OCI-M2 (cell line): ENCODE results near the gene KLHL2.
"Not testable (repeated sequence)": the region's sequence is repeated elsewhere in the genome, so short reads cannot be mapped to it uniquely, and the experiment has no call there.

Experiments used
- DNase-seq: peaks from one replicate; lab custom pipeline; 2025; ENCODE audit not compliant: unreplicated experiment; lab: John Stamatoyannopoulos, UW

KLHL2 gene

GRCh38 chr4:165207431-165208220 lies at the start of gene KLHL2:
TSS of gene KLHL2 (plus strand) at chr4:165207561. CDS start at chr4:165207877, 316 bp downstream.
- no peak for DNase-seq

DNA sequence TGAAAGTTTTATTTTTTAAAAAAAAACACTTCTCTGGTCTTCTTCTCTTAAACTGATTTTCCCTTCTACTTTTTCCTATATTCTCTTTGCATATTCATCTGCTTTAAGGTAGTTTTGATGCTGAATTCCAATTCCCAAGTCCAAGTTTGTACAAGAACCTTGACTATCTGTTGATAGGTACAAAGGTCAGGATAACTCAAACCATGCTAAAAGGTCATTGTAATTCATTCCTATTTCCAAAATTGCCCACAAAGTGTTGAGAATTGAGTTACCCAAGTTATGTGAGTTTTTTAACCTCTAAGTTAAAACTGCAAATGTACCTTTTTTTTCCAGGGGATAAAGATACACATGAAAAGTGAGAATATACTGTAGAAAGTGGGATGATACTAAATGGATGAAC lies 48.6 kb upstream of the KLHL2 start:
- no peak for DNase-seq

DNA sequence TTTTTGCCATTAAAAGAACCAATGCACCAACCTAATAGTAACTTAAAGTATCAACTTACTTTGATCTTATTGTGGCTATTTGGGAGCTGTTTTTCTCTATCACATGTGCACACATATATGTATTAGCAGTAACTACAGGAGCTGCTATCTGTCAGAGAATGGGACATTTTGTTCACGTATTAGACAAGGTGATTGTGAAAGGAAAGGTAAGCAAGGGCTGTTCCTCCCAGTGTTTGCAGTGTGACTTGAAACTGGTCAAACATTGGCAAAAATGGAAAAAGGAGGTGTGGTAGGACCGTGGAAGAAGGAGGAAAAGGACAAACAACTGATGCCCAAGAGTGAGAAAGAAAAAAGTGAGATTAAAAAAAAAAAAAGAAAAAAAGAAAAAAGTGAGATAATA lies 43.1 kb upstream of the KLHL2 start:
- DNase-seq: no peak

DNA sequence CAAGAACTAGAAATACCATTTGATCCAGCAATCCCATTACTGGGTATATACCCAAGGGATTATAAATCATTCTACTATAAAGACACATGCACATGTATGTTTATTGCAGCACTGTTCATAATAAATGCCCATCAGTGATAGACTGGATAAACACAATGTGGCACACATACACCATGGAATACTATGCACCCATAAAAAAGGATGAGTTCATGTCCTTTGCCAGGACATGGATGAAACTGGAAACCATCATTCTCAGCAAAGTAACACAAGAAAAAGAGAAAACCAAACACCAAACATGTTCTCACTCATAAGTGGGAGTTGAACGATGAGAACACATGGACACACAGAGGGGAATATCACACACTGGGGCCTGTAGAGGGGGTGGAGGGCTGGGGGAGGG lies 40.5 kb upstream of the KLHL2 start:
- DNase-seq: not testable (repeated sequence)

DNA sequence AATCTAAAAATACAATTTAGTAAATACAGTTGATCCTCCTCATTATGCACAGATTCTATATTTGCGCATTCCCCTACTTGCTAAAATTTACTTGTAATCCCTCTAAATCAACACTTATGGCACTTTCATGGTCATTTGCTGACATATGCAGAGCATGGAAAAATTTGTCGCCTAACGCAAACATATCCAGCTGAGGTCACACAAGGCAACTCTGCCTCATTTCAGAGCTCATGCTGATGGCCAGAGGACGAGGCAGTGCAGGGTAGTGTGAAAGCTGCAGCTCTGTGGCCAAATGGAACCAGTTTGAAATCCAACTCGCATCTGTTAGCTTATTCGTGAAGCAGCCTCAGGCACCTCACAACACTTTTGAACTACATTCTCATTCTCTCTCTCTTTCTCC lies 39.7 kb upstream of the KLHL2 start:
- DNase-seq: no peak

DNA sequence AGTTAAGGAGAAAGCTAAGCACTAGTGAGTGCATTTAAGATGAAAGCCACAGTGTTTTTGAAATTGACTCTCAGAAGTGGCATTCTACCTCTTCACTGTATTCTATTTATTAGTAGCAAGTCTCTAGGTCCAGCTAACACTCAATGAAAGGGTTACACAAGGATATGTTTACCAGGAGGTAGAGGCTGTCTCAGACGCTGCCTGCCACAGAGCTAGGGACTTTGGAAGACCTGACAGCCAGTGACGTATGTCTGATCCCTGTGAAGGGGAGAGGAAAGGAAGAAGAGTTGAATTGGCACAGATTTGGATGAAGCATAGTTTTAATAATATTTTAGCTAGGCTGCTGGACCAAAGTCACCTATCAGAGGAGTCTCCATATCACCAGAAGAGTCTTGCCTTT lies 36.5 kb upstream of the KLHL2 start:
- no peak for DNase-seq

DNA sequence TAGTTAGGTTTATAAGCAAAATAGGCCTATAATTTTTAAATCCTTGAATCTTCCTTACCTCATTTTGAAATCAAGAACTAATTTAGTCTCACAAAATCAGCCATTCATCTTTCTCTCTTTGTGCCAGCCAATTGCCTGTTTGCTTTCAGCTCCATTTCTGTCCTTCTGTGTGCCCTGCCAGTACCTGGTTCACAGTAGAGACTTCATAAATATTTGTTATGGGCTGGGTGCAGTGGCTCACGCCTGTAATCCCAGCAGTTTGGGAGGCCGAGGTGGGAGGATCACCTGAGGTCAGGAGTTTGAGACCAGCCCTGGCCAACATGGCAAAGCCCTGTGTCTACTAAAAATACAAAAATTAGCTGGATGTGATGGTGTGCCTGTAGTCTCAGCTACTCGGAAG lies 31.9 kb upstream of the KLHL2 start:
- DNase-seq: not testable (repeated sequence)

- DNase-seq: no peak
Measured at GRCh38 chr4:165175879-165176278, 31.5 kb upstream of the KLHL2 start.

DNA sequence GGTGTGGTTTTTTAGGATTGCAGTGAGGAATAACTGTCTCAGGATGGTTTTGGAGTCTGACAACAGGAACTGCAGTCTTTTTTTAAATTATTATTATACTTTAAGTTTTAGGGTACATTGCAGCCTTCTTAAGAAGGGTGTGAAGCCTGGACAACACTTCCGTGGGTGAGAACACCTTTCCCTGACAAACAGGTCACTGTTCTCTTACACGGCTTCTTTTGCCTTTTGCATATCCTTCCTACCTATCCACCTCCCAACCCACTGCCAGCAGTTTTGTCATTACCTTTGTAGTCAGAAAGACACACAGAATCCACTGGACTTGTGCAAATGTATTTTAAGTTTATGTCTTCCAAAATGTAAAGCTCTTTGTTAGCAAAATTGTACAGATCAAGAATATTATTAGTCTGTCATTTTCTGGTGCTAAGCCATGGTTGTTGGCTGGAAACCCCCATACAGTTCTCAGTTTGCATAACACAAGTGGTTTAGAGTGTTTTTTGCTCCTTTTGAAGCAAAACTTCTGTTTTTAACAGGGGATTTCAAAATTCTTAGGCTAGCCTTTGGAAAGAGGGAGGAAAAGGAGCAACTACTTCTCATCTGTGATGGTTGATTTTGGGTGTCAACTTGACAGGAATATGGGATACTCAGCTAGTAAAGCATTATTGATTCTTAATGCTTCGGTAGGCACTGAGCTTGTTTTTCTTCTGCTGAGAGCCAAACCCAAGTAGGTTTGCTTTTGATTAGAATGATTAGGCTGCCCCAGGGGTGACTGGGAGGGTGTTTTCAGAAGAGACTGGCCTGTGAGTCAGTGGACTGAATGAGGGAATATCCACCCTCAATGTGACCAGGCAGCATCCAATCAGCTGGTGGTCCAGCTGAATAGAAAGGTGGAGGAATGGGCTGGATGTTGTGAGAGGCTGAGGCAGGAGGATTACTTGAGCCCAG lies 29.4 kb upstream of the KLHL2 start:
- no peak for DNase-seq

- DNase-seq: no peak
Measured at GRCh38 chr4:165184220-165184619, 23.1 kb upstream of the KLHL2 start.

GRCh38 chr4:165184998-165185397 lies 22.4 kb upstream of the KLHL2 start:
- not testable (repeated sequence) for DNase-seq

- DNase-seq: no peak
Measured at GRCh38 chr4:165185448-165185847, 21.9 kb upstream of the KLHL2 start.

- DNase-seq: no peak
Measured at GRCh38 chr4:165190591-165191347, 16.6 kb upstream of the KLHL2 start.

GRCh38 chr4:165191348-165191656 lies 16.1 kb upstream of the KLHL2 start:
- DNase-seq: no peak

DNA sequence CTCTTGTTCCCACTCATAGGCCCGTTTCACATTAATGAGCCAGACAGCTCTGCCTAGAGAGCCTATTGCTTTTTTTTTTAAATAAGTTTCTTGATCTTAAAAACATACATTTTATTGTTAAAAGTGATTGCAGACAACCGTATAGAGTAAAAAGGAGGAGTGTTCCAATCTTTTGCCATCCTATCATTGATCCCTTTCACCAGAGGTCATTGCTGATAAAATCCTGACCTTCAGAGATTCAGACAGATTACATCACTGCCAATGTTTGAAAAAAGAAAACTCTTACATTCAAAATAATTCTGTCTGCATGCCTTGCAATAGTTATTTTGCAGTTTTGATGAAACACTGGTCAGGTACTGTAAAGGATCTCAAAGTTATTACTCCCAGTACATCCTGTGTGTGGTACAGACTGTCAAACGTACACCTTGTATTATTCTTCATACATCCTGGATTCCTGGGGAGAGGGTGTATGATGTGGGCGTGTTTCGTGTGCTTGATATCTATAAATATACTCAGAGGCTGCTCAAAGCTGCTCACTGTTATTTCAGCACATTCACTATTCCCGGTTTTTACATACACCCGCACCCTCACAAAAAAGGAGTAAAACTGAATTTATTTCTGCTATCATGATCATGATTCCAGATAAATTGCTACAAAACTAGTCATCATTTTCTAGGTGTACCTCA lies 15.4 kb upstream of the KLHL2 start:
- no peak for DNase-seq

GRCh38 chr4:165192500-165192898 lies 14.9 kb upstream of the KLHL2 start:
- no peak for DNase-seq

DNA sequence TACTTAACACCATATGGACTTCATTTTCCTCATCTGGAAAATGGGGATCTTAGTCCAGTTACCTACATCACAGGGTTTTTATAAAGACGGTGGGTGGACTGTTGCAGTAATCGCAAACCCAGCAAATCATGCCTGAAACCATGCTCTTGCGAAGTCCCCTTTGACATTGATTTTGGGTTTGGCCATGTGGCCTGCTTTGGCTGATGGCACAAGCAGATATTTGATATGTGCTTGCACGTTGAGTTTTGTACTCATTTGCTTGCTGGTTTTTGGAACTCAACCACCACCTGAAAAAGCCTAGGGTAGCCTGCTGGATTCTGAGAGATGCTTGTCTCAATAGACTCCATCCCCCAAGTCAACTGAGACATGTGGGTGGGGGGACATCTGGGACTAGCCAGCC lies 14.4 kb upstream of the KLHL2 start:
- no peak for DNase-seq

GRCh38 chr4:165194368-165194767 lies 13.0 kb upstream of the KLHL2 start:
- no peak for DNase-seq

- DNase-seq: no peak
Measured at GRCh38 chr4:165198329-165198728, 9.0 kb upstream of the KLHL2 start.

- DNase-seq: no peak
Measured at GRCh38 chr4:165199286-165199685, 8.1 kb upstream of the KLHL2 start.

DNA sequence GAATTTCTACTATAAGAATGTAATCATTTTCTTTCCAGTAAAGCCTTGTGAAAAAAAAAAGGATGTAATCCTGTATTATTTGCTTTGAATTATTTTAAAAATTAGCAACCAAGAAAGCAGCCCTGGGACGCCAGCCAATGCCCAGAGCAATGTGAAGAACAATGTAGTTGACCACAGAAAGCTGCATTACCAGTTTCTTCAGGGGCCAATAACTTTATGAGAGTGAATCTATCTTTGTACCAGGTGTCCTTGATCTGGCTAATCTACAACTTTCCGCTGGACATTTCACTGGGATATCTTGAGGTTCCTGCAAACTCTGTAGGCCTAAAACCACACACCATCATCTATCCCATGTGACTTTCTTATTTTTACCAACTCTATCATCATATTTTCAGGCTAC lies 7.6 kb upstream of the KLHL2 start:
- DNase-seq: no peak
